ENCODE results near the gene IL36RN. TPM values are rescaled to one million over a fixed set of nuclear protein-coding genes. Genes with fewer than 3 reads are reported as not detected.

IL36RN gene
- total RNA-seq, 4 donors from 2014 or later: not detected

DNA sequence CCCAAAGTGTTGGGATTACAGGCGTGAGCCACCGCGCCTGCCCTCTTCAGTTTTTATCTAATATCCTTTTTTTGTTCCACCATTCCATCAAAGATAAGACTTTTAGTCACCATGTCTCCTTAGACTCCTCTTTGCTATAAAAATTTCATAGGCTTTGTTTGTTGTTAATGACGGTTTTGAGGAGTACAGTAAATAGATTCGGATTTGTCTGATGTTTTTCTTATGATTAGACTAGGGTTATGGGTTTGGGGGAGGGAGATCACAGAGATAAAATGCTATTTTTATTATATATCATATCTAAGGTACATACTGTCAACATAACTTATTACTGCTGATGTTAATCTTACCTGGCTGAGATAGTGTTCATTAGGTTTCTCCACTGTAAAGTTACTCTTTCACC, 12.5 kb upstream of the IL36RN start:
- TF ChIP-seq, protein P1, sequence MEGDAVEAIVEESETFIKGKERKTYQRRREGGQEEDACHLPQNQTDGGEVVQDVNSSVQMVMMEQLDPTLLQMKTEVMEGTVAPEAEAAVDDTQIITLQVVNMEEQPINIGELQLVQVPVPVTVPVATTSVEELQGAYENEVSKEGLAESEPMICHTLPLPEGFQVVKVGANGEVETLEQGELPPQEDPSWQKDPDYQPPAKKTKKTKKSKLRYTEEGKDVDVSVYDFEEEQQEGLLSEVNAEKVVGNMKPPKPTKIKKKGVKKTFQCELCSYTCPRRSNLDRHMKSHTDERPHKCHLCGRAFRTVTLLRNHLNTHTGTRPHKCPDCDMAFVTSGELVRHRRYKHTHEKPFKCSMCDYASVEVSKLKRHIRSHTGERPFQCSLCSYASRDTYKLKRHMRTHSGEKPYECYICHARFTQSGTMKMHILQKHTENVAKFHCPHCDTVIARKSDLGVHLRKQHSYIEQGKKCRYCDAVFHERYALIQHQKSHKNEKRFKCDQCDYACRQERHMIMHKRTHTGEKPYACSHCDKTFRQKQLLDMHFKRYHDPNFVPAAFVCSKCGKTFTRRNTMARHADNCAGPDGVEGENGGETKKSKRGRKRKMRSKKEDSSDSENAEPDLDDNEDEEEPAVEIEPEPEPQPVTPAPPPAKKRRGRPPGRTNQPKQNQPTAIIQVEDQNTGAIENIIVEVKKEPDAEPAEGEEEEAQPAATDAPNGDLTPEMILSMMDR (IDR thresholded peaks at IDR 0.05; ENCODE audit: low read depth): no peak

DNA sequence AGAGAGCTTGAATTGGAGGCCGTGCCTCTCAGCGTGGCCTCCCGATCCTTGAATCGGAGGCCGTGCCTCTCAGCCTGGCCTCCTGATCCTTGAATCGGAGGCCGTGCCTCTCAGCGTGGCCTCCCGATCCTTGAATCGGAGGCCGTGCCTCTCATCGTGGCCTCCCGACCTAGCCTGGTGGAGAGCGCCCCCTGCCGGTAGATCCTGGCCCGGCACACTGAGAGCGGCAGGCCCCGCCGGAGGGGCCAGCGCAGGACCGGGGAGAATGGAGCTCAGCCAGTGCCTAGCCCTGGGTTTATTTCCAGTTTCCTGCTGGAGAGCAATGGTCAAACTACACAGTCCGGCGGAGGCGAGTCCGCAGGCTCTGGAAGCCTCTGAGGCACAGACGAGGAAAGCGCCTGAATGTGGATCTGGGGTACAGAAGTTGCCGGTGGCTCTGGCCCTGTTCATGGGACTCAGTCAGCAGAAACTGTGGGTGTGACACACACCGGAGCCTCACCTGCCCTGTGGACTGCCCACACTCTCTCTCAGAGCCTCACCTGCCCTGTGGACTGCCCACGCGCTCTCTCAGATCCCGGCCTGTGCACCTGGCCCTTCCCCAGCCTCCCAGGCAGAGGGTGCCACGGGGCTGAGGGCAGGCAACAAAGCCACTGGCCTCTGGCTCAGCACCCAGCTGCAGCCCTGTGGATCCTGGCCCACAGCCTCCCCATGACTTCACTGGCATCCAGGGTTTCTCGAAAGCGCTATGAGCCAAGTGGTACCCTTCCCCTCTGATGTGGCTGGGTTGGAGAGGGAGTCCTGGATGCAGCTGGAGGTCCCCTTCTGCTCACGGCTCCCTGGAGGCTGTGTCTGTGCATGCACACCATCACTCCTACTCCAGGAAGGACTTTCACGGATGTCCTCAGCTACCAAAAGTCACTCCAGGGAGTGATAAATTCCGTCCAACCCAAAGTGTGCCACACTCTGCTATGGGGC, 7.8 kb upstream of the IL36RN start:
- TF ChIP-seq, protein P1 (IDR thresholded peaks at IDR 0.05; ENCODE audit: low read depth): no peak

DNA sequence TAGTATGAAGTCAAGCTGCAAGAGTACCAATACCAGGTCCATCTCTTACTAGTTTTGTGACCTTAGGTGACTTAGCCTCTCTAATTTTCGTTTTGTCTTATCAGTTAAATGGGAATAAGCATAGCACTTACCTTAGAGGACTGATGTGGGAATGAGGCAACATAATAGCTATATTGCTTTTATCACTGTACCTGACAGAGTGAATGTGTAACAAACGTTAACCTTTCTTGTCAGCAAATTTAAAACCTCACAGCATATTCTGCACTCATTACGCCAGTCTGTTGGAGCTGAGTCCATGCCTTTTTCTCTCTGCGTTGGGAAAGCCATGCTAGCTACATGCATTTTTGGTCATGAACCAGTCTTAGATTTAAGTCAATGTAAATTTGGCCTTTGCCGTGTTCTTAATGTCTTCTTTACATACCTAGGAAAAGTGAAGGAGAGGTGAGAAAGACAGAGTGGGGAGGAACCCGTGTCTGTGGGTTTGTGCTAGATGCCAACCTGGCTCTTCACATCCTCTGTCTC, 6.5 kb upstream of the IL36RN start, which contains the start of gene IL36B:
TSS of gene IL36B (minus strand) at position 472 of the 522 bp plus-strand sequence.
- TF ChIP-seq, protein P1 (IDR thresholded peaks at IDR 0.05; ENCODE audit: low read depth): no peak

DNA sequence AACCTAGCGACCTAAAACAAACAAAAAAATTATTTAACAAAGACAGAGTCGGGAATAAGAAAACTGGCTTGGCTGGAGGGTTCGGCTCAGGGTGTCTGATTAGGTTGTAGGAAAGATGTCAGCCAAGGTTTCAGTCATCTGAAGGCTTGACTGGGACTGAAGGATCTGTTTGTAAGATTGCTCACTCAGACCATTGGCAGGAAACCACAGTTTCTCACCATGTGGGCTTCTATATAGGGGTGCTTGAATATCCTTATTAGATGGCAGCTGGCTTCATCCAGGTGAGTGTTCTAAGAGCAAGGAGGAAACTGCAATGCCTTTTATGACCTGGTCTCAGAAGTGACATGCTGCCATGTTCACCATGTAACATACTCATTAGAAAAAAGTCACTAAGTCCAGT, 5.3 kb upstream of the IL36RN start:
- TF ChIP-seq, protein P1 (IDR thresholded peaks at IDR 0.05; ENCODE audit: low read depth): no peak

DNA sequence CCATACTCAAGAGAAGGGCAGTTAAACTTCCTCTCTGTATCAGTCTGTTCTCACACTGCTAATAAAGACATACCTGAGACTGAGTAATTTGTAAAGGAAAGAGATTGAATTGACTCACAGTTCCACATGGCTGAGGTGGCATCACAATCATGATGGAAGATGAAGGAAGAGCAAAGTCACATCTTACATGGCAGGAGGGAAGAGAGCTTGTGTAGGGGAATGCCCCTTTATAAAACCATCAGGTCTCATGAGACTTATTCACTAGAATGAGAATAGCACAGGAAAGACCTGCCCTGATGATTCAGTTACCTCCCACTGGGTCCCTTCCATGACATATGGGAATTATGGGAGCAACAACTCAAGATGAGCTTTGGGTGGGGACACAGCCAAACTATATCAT, 4.9 kb upstream of the IL36RN start:
- TF ChIP-seq, protein P1 (IDR thresholded peaks at IDR 0.05; ENCODE audit: low read depth): no peak

DNA sequence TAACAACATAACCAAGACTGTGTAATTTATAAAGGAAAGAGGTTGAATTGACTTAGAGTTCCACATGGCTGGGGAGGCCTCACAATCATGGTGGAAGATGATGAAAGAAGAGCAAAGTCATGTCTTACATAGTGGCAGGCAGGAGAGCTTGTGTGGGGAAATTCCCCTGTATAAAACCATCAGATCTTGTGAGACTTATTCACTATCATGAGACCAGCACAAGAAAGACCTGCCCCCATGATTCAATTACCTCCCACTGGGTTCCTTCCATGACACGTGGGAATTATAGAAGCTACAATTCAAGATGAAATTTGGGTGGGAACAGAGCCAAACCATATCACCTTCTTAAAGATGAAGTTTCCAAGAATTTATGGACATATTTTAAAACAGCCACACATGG, 2.5 kb upstream of the IL36RN start:
- TF ChIP-seq, protein P1 (IDR thresholded peaks at IDR 0.05; ENCODE audit: low read depth): no peak

DNA sequence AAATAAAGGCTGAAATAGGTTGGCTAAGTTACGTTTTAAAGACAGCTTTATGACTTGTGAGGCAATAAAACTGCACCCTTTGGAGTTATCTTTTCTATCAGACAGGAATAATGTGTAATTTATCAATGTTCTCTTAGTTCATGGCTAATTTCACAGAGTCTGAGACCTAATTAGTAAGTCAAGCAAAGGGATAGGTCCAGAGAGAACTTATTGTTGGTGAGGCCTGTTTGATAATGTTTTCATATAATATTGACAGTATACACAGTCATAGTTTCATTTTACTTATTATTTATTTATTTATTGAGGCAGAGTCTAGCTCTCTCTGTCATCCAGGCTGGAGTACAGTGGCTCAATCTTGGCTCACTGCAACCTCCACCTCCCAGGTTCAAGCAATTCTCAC, 1.9 kb upstream of the IL36RN start:
- TF ChIP-seq, protein P1 (IDR thresholded peaks at IDR 0.05; ENCODE audit: low read depth): no peak
